NCI-H1436 treated with DMSO at 0.1 percent for 48 hours (cell line): ENCODE results near the gene YDJC.
"Not testable (repeated sequence)": the region's sequence is repeated elsewhere in the genome, so short reads cannot be mapped to it uniquely, and the experiment has no call there.

Experiments
- DNase-seq: peaks from one replicate; lab custom pipeline; 2025; lab: John Stamatoyannopoulos, UW

The YDJC gene

DNA sequence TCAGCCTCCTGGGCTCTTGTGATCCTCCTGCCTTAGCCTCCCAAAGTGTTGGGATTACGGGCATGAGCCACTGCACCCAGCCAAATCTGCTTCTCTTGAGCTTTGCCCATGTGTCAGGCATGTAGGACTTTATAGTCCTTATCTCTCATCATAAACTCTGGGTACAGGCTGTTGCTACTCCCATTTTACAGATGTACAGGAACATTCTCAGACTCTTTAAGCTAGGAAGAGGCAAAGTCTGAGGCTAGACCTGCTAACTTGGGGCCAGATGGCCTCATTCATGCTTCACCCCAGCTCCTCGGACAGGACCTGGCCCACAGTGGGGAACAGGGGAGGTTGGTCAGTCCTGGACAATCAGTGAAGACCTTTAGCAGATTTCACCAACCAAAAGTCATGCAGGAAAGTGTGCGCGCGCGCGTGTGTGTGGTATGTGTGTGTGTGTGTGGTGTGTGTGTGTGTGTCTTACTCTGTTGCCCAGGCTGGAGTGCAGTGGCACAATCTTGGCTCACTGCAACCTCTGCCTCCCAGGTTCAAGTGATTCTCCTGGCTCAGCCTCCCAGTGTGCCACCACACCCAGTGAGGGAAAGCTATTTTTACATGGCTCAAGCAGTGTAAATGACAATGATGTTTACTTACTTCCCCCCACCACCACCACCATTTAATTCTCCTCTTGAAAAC, 23.8 kb downstream of the YDJC start:
- no peak for DNase-seq

DNA sequence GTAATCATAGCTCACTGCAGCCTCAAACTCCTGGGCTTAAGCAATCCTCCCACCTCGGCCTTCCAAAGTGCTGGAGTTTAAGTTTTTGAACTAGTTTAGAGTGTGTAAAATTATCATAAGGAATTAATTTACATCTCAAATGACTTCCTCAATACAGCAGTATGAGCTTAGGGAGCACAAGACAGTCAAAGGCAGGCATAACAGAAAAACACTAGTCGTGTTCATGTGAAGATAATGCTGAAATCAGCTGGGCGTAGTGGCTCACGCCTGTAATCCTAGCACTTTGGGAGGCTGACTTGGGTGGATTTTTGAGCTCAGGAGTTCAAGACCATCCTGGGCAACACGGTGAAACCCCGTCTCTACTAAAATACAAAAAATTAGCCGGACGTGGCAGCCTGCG, 25.8 kb downstream of the YDJC start:
- DNase-seq: no peak

DNA sequence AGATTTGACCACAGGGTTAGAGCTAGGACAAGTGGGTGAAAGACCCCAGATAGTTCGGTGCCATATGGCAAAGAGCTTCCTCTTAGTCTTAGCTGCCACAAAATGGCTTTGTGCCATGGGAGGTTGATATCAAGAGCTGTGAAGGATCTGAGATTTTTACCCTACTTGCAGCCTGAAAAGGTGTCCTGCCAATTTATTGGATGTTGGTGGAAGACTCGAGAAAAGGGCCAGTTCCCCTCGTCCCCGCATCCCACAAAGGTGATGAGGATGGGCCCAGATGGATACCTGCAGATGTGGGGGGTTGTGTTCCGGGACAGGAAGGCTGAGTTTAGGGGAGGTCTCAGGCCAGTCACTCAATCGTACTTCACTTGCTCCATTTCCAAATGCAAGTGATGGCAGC, 27.2 kb downstream of the YDJC start:
- no peak for DNase-seq

DNA sequence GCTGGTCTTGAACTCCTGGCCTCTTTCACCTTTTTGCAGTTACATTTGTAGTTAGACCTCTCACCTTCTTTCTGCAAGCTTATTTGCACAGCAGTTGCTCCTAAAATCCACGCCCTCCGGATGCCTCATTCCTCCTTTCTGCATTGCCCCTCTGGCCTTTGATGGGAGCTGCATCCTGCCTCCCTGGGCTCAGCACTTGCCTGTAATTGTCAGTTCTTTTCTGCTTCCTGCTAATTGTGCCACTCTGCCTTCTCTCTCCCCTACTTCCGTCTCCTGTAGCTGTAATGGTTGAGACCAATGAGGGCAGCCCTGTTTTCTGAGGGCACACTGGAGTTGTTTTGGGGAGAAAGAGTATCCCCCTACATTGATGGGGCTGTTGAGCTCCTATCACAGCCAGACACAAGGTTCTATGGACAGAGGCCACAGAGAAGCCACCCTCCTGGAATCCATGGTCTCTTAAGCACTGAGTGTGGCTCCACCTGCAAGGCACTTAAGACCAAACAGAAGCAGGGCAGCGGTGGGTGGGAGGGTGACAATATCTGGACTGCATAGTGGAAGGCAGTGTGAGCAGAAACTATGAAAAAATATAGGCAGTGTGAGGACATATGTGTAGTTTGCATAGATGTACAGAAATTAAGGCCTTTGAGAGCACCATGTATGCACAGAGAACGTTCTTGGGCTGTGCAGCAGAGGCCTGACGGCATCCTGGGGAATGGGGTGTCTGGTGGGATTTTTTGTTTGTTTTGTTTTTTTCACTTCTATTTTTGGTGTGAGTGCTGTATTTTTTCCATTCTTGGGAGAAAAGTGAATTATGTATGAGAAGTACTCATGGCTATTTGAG, 30.5 kb downstream of the YDJC start:
- DNase-seq: no peak

DNA sequence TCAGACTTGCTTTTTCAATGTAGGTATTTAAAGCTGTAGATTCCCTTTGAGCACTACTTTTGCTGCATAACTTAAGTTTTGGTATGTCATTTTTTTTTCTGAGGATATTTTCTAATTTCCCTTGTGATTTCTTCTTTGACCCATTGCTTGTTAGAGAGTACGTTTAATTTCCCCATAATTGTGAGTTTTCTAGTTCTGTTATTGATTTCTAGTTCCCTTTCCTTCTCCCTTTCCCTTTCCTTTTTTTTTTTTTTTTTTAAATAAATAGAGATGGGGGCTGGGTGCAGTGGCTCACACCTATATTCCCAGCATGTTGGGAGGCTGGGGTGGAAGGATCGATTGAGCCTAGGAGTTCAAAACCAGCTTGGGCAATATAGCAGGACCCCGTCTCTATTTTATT, 31.5 kb downstream of the YDJC start:
- no peak for DNase-seq

DNA sequence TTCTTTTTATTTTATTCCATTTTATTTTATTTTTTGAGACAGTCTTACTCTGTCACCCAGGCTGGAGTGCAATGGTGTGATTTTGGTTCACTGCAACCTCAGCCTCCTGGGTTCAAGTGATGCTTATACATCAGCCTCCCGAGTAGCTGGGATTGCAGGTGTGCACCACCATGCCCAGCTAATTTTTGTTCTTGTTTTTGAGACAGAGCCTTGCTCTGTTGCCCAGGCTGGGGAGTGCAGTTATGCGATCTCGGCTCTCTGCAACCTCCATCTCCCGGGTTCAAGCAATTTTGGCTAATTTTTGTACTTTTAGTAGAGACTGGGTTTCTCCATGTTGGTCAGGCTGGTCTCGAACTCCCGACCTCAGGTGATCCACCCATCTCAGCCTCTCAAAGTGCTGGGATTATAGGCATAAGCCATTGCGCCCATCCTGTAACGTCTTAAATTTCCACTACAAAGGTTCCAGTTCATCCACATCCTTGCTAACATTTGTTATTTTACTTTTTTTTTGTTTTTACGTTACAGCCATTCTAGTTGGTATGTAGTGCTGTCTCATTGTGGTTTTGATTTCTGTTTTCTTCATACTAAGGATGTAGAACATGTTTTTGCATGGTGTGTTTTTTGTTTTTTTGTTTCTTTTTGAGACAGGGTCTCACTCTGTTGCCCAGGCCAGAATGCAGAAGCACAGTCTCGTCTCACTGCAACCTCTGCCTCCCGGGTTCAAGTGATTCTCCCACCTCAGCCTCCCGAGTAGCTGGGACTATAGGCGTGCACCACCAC, 33.3 kb downstream of the YDJC start:
- DNase-seq: not testable (repeated sequence)

DNA sequence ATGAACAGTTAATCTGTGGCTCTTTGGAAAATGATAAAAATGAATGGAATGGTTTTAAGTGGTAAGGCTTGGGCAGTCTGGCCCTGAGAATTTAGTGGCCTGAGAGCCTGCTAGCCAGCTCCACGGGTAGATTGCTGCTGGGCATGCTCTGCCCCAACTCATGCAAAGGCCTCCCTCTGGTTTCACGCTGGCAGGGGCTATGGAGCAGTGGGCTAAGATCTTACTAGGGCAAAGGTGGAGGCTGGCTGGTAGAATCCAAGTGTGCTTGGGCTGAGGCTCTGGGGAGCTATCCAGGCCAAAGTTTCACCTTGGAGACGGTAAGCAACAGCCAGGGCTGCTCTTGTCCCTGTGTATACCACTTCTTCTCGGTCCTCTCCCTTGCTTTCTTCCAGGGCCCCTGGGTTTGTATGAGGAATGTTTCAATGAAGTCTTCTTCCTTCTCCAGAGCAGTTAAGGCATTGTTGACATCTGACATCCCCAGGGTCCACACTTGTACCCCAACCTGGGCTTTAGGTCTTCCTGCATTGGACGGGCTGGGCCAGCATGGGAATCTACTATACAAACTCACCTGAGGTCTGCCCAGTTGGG, 34.9 kb downstream of the YDJC start:
- DNase-seq: no peak

DNA sequence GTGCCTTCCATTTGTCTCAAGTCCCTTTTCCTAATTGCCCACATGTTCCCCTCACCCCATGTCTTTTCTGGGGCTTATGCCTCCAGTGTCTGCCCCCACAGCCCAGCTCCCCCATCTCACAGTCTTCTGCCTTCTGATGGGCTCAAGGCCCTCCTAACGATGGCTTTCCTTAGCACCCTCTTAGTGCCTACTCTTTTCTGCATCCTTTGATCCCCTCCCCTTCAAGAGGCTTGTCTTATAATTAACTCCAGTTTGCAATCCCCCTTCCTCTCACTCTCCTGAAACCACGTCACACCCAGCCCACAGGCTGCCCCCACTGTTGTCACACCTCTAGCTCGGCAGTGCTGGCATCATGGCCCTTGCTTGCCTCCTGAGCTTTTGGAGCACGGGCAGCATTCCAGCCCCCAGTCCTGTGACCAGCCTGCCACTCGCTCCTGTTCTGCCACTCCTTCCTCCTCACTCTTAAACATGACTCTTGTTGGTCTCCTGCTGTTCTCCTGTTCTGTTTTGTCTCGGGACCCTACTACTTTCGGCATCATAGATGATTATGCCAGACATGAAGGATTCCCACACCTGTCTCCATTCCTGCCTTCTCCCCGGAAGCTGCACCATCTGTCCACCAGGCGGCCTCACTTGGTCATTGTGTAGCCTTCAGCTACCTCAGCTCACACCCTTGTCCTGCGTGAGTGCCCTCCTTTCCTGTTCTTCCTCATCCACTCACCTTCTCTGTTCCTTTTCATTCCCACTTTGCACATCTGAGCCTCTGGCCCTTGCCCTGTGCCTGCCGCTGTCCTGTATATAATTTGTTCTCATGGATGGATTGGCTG, 36.2 kb downstream of the YDJC start:
- DNase-seq: no peak

DNA sequence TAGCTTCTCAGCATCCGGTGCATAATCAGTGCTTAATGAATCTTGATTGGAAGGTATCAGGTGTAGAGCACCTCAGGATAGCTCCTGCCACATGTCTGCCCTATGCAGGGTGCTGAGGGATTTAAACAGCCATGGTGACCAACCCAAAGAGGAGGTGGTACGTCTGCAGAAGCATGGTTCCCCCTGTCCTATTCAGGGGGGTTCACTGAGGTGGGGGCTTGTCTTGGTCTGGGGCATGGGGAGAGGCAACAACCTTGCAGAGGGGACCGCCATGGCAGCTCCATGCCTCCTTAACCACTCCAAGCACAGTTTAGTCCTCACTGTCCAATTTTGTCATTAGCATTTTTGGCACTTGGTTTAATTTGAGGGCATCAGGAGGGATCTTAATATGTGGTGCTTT, 37.4 kb downstream of the YDJC start:
- no peak for DNase-seq

DNA sequence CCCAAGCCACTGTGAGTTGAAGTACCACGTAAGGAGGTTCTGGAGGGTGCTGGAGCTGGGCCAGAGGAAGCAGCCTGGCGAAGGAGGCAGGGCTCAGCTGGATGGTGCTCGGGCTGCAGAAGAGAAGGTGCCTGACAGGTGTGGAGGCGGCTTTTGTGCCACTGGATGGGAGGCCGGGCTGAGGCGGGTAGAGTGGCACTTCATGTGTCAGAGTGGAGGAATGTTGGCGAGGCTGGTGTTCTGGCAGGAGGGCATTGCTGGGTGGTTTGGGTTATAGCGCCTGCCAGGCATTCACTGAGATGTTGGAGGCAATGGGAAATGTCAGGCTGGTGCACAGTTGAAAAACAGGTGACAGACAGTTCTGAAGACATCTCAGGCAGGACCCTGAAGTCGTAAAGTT, 38.1 kb downstream of the YDJC start:
- no peak for DNase-seq

DNA sequence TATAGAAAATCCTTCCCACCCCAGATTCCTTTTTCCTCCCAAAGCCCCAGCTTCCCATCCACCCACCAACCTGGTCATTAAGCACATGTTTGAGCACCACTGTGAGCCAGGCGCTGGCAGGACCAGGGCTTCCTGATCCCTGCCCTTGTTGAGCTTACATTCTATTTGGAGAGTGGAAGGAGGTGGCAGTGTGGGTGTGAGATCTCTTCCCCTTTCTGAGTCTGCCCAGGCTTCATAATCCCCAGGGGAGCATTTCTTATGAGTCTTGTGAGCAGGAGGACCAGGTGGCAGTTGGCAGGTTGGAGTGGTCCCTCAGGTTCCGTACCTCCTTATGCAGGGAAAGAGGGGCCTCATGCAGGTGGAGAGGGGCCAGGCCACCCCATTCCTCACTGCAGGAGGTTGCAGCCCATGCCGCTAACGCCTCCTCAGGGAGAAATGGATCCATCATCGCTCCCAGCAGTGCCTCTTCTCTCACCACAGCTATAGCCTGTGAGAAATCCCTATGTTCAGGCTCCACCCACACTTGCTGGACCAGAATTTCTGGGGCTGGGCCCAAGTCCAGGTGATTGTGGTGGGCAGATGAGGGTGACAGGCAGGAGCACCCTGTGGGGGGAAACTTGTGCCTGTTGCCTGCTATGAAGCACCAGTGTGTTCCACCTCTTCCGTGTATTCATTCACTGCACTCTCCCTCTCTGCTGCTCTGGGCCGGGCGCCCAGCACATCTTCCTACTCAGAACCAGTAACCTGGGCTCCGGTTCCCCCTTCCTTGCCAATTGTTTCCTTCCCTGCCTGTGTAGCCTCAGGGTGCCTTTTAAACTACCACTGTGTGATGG, 38.8 kb downstream of the YDJC start:
- no peak for DNase-seq

DNA sequence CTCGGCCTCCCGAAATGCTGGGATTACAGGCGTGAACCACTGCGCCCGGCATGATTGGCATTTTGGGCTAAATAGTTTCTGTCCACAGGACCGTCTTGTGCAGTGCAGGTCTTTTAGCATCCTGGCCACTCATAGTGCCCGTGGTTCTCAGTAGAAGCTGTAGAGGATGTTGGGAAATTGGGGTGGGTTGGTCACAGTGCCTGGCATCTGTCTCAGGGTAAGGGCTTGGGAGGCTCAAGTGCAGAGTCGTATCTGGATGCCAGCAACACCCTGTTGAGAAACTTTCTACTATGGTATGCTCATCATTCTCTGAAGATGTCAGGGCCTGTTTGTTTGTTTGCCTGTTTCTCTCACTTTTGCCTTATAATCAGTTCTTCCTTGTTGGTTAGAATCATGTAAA, 40.4 kb downstream of the YDJC start:
- no peak for DNase-seq

DNA sequence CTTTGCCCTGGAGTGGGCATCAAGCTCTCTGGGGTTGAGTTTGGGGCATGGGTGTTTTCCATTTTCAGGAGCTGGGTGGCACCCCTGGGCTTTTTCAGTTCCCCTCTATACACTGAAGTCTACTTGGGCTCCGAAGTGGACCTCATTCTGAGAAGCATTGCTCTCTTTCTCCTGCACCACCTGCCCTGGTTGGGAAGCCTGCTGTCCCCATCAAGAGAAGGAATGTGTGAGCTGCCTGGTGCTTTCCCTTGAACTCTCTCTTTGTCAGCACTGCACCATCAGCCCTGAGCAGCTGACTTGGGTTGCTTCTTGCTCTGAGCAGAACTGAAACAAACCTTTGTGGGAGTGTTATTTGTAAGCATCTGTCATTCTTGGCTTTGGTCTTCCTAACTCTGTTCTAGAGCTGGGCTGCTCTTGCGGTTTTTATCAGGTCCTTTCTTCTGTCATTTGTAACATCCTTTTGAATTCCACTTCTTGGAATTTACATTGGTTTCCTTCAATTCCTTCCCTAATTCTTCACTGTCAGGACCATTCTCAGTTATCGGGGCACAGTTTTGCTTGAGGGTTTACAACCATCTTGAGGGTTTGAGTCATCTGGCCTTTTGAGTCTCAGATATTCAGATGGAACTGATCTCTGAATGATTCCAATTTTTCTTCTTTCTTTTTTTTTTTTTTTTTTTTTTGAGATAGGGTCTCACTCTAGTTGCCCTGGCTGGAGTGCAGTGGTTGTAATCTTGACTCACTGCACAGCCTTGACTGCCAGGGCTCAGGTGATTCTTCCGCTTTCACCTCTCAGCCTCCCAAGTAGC, 41.8 kb downstream of the YDJC start:
- no peak for DNase-seq

DNA sequence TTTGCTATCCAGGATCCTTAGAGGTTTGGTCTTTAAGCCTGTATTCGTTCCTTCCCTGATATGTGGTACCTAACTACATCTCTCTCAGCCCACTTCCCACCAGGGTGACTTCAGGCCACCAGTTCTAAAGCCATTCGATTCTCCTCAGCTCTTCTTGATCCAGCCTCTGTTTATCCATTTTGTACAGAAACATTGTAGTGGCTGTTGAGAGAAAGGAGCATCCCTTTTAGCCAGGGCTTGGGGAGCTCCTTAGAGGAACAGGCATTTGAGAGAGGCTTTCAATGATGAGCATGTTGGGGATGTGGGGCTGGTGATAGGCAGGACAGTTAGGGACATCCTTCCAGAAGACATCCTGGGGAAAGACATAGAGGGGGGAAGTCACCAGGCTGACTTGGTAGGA, 44.4 kb downstream of the YDJC start:
- DNase-seq: no peak

DNA sequence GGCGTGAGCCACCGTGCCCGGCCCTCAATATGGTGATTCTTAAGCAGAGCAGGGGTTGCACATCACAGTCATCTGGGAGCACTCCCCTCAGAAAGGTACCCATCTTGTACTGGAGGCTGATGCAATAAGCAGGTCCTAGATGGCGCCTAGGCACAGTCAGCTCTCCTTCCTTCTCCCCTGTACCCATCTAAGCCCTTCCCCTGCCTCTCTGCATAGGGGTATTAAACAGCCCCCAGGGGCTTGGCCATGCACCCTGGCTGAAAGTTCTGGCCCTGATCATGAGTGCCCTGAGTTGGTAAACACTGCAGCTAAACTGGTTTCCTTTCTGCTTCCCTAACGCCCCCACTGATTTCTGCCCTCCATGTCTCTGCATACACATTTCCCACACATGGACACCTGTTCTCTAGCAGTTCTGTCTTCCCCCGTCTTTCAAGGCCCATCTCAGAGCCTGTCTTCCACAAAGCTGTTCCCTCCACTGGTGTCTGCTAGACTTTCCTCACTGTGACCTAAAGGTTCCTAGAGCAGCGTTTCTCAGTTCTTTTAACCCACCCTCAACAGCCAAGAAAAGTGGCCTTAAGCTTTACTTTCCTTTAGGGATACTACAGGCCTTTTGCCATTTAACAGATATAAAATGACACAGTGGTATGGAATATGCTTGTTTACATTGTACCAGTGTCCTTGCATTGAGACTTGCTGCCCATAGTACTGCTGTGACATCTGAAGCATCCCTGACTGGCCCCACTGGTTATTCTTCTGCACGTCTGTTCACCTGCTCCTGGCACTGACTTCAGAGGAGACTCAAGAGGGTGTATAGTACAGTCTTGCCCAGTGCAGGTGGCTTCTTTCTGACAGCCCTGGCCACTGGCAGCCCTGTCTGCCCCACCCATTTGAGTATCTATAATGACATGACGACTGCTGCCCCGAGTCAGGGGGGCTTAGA, 46.8 kb downstream of the YDJC start:
- DNase-seq: no peak

DNA sequence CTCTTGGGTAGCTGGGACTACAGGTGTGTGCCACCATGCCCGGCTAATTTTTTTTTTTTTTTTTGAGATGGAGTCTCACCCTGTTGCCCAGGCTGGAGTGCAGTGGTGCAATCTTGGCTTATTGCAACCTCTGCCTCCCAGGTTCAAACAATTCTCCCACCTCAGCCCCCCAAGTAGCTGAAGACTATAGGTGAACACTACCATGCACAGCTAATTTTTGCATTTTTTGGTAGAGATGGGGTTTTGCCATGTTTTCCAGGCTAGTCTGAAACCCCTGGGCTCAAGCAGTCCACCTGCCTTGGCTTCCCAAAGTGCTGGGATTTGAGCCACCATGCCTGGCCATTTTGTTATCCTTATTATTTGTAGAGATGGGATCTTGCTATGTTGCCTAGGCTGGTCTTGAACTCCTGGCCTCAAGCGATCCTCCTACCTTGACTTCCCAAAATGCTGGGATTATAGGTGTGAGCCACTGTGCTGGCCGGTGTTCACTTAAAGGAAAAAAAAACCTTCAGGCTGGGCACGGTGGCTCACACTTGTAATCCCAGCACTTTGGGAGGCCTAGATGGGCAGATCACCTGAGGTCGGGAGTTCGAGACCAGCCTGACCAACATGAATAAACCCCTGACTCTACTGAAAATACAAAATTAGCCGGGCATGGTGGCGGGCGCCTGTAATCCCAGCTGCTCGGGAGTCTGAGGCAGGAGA, 48.7 kb downstream of the YDJC start:
- not testable (repeated sequence) for DNase-seq

DNA sequence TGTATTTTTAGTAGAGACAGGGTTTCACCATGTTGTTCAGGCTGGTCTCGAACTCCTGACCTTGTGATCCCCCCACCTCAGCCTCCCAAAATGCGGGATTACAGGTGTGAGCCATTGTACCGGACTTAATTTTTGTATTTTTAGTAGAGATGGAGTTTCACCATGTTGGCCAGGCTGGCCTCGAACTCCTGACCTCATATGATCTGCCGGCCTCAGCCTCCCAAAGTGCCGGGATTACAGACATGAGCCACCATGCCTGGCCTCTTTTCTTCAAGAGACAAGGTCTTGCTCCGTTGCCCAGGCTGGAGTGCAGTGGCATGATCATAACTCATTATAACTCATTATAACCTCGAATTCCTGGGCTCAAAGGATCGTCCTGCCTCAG, 49.2 kb downstream of the YDJC start:
- not testable (repeated sequence) for DNase-seq

DNA sequence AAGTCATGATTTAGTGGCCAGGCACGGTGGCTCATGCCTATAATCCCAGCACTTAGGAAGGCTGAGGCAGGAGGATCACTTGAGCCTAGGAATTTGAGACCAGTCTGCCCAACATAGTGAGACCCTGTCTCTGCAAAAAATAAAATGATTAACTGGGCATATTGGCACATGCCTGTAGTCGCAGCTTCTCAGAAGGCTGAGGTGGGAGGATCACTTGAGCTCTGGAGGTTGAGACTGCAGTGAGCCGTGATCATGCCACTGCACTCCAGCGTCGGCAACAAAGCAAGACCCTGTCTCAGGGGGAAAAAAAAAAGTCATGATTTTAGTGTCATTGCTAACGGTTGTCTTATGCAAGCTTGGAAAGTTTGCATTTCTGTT, 50.4 kb downstream of the YDJC start:
- DNase-seq: no peak
